HL-60 (cell line): ENCODE measurements around the gene IL1RAPL1.

Experiments
- DNase-seq, 2 experiments: peaks; one replicate each; pipeline ENCODE4 v3.0.0-alpha.2; 2010 to 2020; ENCODE audit warnings: low read depth in 1 of 2, low spot score in 1 of 2
- H3K27ac ChIP-seq: fragments of 250-450 bp; sonication (Bioruptor Pico); replicated peaks from 2 replicates; pipeline ENCODE4 v1.5.1; 2020; ENCODE audit warnings: mild to moderate bottlenecking, moderate library complexity
- H3K27me3 ChIP-seq: fragments of 250-450 bp; sonication (Bioruptor Pico); 2 replicates; pipeline ENCODE4 v1.5.1; 2021; ENCODE audit warnings: mild to moderate bottlenecking, moderate library complexity; ENCODE audit not compliant: insufficient read depth, poor library complexity, severe bottlenecking
- H3K4me3 ChIP-seq: replicated peaks from 2 replicates; pipeline ENCODE4 v1.5.1; 2011; ENCODE audit warnings: mild to moderate bottlenecking, control low read depth, low read length; ENCODE audit not compliant: insufficient read depth
- GABPA ChIP-seq: IDR thresholded peaks from 2 replicates; pipeline ENCODE4 v1.6.1; 2012; ENCODE audit warnings: low read depth
- POLR2AphosphoS5 ChIP-seq: IDR thresholded peaks from 2 replicates; pipeline ENCODE4 v1.6.1; 2012; ENCODE audit warnings: low read depth
- SPI1 ChIP-seq: IDR thresholded peaks from 2 replicates; pipeline ENCODE4 v1.6.1; 2012; ENCODE audit warnings: low read depth, mild to moderate bottlenecking, borderline replicate concordance
- TF ChIP-seq, protein P1 (sequence below): IDR thresholded peaks from one replicate; pipeline ENCODE4 v1.5.1; 2011; ENCODE audit warnings: low read length, control low read depth, inconsistent platforms; ENCODE audit not compliant: insufficient read depth
- TF ChIP-seq, protein P2 (sequence below): IDR thresholded peaks from 2 replicates; pipeline ENCODE4 v1.6.1; 2012; ENCODE audit warnings: low read depth; ENCODE audit not compliant: insufficient replicate concordance

IL1RAPL1 gene

DNA sequence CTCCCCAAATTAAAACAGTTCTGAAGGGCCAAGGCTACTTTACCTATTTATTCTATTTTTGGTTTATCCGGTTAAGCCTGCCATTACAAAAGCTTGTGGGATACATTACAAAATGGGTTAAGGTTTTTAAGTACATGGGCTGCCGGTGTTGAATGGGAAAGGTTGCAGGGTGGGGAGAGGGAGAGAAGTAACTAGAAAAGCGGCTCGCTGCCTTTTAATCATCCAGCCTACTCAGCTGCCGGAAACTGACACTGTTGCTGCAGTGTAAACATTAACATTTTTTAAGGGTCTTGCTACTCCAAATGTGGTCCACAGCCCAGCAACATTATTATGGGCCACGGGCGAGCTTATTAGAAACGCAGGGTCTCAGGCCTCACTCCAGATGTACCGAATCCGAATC, 1.5 kb upstream of the IL1RAPL1 start:
- Histone ChIP-seq H3K4me3 (no peak overlapping the region), H3K27me3 (peaks cover 8% of the 10 kb centered on the region), H3K27ac (no peak overlapping the region)
- TF ChIP-seq SPI1 = no peak
- TF ChIP-seq, protein P1, sequence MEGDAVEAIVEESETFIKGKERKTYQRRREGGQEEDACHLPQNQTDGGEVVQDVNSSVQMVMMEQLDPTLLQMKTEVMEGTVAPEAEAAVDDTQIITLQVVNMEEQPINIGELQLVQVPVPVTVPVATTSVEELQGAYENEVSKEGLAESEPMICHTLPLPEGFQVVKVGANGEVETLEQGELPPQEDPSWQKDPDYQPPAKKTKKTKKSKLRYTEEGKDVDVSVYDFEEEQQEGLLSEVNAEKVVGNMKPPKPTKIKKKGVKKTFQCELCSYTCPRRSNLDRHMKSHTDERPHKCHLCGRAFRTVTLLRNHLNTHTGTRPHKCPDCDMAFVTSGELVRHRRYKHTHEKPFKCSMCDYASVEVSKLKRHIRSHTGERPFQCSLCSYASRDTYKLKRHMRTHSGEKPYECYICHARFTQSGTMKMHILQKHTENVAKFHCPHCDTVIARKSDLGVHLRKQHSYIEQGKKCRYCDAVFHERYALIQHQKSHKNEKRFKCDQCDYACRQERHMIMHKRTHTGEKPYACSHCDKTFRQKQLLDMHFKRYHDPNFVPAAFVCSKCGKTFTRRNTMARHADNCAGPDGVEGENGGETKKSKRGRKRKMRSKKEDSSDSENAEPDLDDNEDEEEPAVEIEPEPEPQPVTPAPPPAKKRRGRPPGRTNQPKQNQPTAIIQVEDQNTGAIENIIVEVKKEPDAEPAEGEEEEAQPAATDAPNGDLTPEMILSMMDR = no peak
- TF ChIP-seq, protein P2, sequence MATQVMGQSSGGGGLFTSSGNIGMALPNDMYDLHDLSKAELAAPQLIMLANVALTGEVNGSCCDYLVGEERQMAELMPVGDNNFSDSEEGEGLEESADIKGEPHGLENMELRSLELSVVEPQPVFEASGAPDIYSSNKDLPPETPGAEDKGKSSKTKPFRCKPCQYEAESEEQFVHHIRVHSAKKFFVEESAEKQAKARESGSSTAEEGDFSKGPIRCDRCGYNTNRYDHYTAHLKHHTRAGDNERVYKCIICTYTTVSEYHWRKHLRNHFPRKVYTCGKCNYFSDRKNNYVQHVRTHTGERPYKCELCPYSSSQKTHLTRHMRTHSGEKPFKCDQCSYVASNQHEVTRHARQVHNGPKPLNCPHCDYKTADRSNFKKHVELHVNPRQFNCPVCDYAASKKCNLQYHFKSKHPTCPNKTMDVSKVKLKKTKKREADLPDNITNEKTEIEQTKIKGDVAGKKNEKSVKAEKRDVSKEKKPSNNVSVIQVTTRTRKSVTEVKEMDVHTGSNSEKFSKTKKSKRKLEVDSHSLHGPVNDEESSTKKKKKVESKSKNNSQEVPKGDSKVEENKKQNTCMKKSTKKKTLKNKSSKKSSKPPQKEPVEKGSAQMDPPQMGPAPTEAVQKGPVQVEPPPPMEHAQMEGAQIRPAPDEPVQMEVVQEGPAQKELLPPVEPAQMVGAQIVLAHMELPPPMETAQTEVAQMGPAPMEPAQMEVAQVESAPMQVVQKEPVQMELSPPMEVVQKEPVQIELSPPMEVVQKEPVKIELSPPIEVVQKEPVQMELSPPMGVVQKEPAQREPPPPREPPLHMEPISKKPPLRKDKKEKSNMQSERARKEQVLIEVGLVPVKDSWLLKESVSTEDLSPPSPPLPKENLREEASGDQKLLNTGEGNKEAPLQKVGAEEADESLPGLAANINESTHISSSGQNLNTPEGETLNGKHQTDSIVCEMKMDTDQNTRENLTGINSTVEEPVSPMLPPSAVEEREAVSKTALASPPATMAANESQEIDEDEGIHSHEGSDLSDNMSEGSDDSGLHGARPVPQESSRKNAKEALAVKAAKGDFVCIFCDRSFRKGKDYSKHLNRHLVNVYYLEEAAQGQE = no peak
- no peak for TF ChIP-seq POLR2AphosphoS5
- no peak for TF ChIP-seq GABPA
- DNase-seq = no peak

DNA sequence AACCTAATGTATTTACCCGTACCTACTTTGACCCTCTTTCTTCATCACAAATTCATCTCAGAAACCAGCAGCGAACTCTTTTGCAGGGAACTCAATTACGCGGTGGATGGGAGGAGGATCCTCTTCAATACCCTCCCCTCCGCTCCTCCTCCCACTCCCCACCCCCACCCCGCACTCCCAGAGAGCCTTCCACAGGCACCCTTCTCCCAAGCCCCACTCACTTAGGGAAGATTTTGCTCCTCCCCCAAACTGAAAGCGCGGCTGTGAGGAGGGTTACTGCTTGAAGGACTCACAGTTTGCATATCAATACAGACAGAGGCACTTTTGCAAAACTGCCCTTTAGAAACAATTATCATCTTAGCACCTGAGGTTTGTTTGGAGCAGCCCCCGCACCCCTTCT, 960 bp upstream of the IL1RAPL1 start:
- no peak for DNase-seq

DNA sequence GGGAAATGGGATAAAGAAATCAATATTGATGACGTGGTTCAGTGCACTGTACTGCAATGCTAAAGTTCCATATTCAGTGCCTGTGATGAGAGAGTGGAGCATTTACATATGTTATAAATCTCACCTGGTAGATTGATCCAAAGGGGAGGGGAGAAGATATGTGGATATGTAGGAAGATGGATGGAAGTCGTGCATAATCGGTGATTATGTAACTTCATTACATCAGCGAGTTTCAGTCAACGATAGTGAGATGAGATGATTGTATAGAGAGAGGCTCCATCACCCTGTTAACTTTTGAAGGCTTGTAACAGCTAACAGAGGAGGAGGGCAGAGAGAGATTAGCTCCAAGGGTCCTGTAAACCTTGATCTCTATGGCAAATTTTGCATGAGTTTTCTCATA, 1.8 kb downstream of the IL1RAPL1 start:
- Histone ChIP-seq H3K27ac (no peak overlapping the region), H3K27me3 (peaks cover 7% of the 10 kb centered on the region), H3K4me3 (no peak overlapping the region)
- TF ChIP-seq GABPA = no peak
- TF ChIP-seq, protein P1 = no peak
- TF ChIP-seq POLR2AphosphoS5 = no peak
- no peak for TF ChIP-seq SPI1
- no peak for DNase-seq

More for the DNA sequence above, 960 bp upstream of the IL1RAPL1 start:
- H3K27ac ChIP-seq = no peak overlapping the region
- peaks cover 8% of the 10 kb centered on the region for H3K27me3 ChIP-seq
- no peak for TF ChIP-seq SPI1
- TF ChIP-seq, protein P1 = no peak
- no peak for TF ChIP-seq GABPA
- TF ChIP-seq, protein P2 = no peak
- TF ChIP-seq POLR2AphosphoS5 = no peak
- H3K4me3 ChIP-seq = no peak overlapping the region

DNA sequence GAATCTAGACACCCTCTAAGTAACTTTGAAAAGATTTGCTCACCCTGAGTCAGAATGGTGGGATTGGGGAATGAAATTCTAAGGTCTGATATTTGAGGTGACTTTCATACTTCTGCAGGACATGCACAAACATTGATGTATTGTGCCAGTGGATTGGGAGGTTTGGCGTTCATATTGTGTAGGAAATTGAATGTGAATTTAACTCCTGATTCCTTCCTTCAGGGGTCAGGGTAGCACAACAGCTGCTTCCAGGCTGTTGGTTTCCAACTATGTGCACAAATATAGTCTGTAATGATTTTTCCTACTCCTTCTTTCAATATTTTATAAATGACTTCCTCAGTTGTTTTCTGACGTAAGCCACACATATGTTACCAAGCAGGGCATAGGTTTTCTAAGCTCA, 3.1 kb downstream of the IL1RAPL1 start:
- no peak overlapping the region for H3K27ac ChIP-seq
- peaks cover 3% of the 10 kb centered on the region for H3K27me3 ChIP-seq
- no peak overlapping the region for H3K4me3 ChIP-seq
- DNase-seq = no peak
- no peak for TF ChIP-seq SPI1
- TF ChIP-seq POLR2AphosphoS5 = no peak
- TF ChIP-seq, protein P2 = no peak
- TF ChIP-seq GABPA = no peak
- TF ChIP-seq, protein P1 = no peak
